ENCODE results near the gene SPDEF. TPM values are rescaled to one million over a fixed set of nuclear protein-coding genes. Genes with fewer than 3 reads are reported as not detected.
A peak's percentile ranks its signal among the peaks of the same experiment; 100 is the strongest.

Gene SPDEF
- total RNA-seq, 1 donor = not detected

DNA sequence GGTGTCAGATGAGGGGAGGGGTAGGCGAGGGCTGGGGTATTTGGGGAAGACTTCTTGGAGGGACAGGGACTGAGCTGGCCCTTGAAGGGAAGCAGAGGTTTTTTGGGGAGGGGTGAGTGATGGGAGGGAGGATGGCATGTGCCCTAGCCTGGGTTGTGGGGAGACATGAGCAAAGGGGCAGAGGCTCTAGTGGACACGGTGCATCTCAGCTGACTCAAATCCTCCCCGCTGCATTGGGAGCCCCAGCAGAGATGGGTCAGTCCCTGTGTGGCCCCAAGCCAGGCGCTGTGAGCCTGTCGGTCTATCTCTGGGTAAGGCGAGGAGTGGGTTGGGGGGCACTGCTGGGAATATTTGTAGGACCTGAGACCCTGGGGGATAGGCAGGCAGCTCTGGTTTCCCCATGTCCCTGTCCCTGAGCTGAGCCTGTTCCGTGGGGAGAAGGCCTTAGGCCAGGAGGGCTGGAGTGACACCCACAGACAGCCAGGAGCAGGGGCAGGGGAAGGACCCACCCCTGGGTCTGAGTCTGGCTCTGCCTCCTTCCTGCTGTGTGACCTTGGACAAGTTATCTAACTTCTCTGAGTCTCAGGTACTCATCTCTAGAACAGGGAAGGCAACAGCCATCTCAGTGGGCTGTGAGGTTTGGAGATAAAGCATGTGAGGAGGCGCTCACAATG is 36.0 kb downstream of the SPDEF start:
- DNase-seq (ENCODE audit: insufficient read length, low spot score, missing footprints) = peak; percentile 50
- Histone ChIP-seq H3K27ac (ENCODE audit: low read depth, low read length) (no peak overlapping the region), H3K9me3 (ENCODE audit: low read depth, low read length) (no peaks in the 10 kb centered on the region), H3K4me2 (ENCODE audit: insufficient read depth, low read length) (no peak overlapping the region), H3K36me3 (ENCODE audit: insufficient read depth, low read length) (no peaks in the 10 kb centered on the region), H3K79me2 (ENCODE audit: insufficient read depth, low read length) (no peaks in the 10 kb centered on the region), H4K20me1 (ENCODE audit: insufficient read depth, low read length) (no peaks in the 10 kb centered on the region), H3K27me3 (ENCODE audit: insufficient read depth, low read length) (peaks cover 11% of the 10 kb centered on the region), H2AFZ (ENCODE audit: low read length) (no peak overlapping the region), H3K4me3 (ENCODE audit: insufficient read depth, low read length) (no peak overlapping the region), H3K4me1 (ENCODE audit: insufficient read depth, low read length) (no peaks in the 10 kb centered on the region)
- TF ChIP-seq, protein P1, sequence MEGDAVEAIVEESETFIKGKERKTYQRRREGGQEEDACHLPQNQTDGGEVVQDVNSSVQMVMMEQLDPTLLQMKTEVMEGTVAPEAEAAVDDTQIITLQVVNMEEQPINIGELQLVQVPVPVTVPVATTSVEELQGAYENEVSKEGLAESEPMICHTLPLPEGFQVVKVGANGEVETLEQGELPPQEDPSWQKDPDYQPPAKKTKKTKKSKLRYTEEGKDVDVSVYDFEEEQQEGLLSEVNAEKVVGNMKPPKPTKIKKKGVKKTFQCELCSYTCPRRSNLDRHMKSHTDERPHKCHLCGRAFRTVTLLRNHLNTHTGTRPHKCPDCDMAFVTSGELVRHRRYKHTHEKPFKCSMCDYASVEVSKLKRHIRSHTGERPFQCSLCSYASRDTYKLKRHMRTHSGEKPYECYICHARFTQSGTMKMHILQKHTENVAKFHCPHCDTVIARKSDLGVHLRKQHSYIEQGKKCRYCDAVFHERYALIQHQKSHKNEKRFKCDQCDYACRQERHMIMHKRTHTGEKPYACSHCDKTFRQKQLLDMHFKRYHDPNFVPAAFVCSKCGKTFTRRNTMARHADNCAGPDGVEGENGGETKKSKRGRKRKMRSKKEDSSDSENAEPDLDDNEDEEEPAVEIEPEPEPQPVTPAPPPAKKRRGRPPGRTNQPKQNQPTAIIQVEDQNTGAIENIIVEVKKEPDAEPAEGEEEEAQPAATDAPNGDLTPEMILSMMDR (IDR thresholded peaks at IDR 0.05; ENCODE audit: extremely low read depth, low read depth, low read length) = no peak

DNA sequence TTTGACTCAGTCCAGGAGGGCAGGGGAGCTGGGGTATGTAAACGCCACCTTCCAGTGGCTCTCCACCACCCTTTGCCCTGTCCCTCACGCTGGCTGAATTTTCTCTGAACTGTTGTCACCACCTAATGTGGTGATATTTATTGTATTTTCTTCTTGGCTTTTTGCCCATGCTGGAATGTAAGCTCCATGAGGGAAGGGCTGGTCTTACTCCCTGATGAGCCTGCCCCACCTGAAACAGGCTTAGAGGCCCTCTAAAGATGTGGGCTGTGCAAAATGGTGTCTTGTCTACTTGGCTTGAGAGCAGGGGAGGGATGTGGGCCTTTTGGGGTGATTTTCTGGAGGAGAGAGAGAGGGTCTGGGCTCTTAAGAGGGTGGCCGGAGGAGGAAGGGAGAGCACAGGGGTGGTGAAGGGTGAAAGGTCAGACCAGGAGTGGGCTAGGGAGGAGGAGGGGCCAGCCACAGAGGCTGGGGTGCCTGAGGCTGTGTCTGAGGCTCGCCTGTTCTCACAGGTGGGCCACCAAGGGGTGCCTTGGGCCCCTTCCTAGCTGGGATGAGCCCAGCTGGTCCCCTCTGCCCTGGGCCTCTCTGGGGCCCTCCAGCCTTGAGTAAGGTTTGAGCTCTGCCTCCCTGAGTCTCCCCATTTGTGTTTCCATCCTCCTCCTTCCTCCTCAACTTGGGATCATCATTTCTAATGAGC is 37.3 kb downstream of the SPDEF start:
- TF ChIP-seq, protein P1 (IDR thresholded peaks at IDR 0.05; ENCODE audit: extremely low read depth, low read depth, low read length) = no peak
- Histone ChIP-seq H3K27me3 (ENCODE audit: insufficient read depth, low read length) (peaks cover 23% of the 10 kb centered on the region), H4K20me1 (ENCODE audit: insufficient read depth, low read length) (no peaks in the 10 kb centered on the region)

DNA sequence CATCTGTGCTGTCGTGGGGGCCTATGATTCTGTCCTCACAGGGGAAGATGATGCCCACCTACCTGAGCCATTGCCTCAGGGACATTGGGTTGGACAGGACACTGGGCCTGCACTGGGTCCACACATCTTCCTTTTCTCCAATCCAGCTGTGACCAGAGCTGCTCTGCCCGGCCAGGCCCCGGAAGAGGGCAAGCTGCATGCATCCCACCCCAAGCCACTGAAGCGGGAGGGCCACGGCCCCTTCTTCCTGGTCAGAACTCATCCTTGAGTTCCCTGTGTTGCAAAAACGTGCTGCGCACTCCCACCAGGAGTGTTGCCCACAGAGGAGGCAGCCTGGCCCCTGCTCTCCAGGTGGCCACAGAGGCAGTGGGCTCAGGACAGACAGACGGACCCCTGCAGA is 38.2 kb downstream of the SPDEF start:
- no peak overlapping the region for H3K27ac ChIP-seq (ENCODE audit: low read depth, low read length)
- no peaks in the 10 kb centered on the region for H3K9me3 ChIP-seq (ENCODE audit: low read depth, low read length)
- no peaks in the 10 kb centered on the region for H3K4me1 ChIP-seq (ENCODE audit: insufficient read depth, low read length)
- peaks cover 23% of the 10 kb centered on the region for H3K27me3 ChIP-seq (ENCODE audit: insufficient read depth, low read length)
- TF ChIP-seq, protein P1 (IDR thresholded peaks at IDR 0.05; ENCODE audit: extremely low read depth, low read depth, low read length) = no peak
- no peak overlapping the region for H2AFZ ChIP-seq (ENCODE audit: low read length)
- H3K4me3 ChIP-seq (ENCODE audit: insufficient read depth, low read length) = no peak overlapping the region
- H4K20me1 ChIP-seq (ENCODE audit: insufficient read depth, low read length) = no peaks in the 10 kb centered on the region
- peak; percentile 35 for DNase-seq (ENCODE audit: insufficient read length, low spot score, missing footprints)
- H3K4me2 ChIP-seq (ENCODE audit: insufficient read depth, low read length) = no peak overlapping the region
- no peaks in the 10 kb centered on the region for H3K79me2 ChIP-seq (ENCODE audit: insufficient read depth, low read length)
- H3K36me3 ChIP-seq (ENCODE audit: insufficient read depth, low read length) = no peaks in the 10 kb centered on the region

More for the DNA sequence above, 37.3 kb downstream of the SPDEF start:
- H3K27ac ChIP-seq (ENCODE audit: low read depth, low read length) = no peak overlapping the region
- H3K36me3 ChIP-seq (ENCODE audit: insufficient read depth, low read length) = no peaks in the 10 kb centered on the region
- H3K4me3 ChIP-seq (ENCODE audit: insufficient read depth, low read length) = no peak overlapping the region
- no peak overlapping the region for H2AFZ ChIP-seq (ENCODE audit: low read length)
- no peaks in the 10 kb centered on the region for H3K9me3 ChIP-seq (ENCODE audit: low read depth, low read length)
- peak; percentile 84 for DNase-seq (ENCODE audit: insufficient read length, low spot score, missing footprints)
- no peaks in the 10 kb centered on the region for H3K4me1 ChIP-seq (ENCODE audit: insufficient read depth, low read length)
- H3K4me2 ChIP-seq (ENCODE audit: insufficient read depth, low read length) = no peak overlapping the region
- H3K79me2 ChIP-seq (ENCODE audit: insufficient read depth, low read length) = no peaks in the 10 kb centered on the region

DNA sequence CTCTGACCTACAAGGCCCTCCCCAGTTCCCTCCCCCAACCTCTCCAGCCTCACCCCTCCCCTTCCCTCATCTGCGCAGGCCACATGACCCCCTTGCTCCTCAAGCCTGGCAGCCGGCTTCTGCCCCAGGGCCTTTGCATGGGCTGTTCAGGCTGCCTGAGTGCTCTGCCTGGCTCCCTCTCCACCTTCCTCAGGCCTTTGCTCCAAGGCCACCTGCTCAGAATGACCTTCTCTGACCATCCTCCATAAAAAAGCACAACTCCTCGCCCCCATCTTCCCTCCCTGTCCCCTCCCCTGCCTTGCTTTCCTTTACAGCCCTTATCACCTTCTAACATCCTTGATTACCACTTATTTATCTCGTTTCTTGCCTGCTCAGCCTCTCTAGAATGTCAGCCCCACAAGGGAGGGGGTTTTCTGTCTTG is 38.7 kb downstream of the SPDEF start:
- Histone ChIP-seq H3K36me3 (ENCODE audit: insufficient read depth, low read length) (no peaks in the 10 kb centered on the region), H2AFZ (ENCODE audit: low read length) (no peak overlapping the region), H3K79me2 (ENCODE audit: insufficient read depth, low read length) (no peaks in the 10 kb centered on the region), H3K4me2 (ENCODE audit: insufficient read depth, low read length) (no peak overlapping the region), H3K4me3 (ENCODE audit: insufficient read depth, low read length) (no peak overlapping the region), H3K9me3 (ENCODE audit: low read depth, low read length) (no peaks in the 10 kb centered on the region), H3K4me1 (ENCODE audit: insufficient read depth, low read length) (no peaks in the 10 kb centered on the region), H4K20me1 (ENCODE audit: insufficient read depth, low read length) (no peaks in the 10 kb centered on the region), H3K27ac (ENCODE audit: low read depth, low read length) (no peak overlapping the region), H3K27me3 (ENCODE audit: insufficient read depth, low read length) (peaks cover 23% of the 10 kb centered on the region)
- TF ChIP-seq, protein P1 (IDR thresholded peaks at IDR 0.05; ENCODE audit: extremely low read depth, low read depth, low read length) = no peak
- peak; percentile 73 for DNase-seq (ENCODE audit: insufficient read length, low spot score, missing footprints)

Data from osteoblast (primary cell).